ENCODE results near the gene RSPH10B2. TPM values are rescaled to one million over a fixed set of nuclear protein-coding genes. Genes with fewer than 3 reads are reported as not detected.
"Not testable (repeated sequence)": the region's sequence is repeated elsewhere in the genome, so short reads cannot be mapped to it uniquely, and the experiment has no call there.

RSPH10B2 gene
- polyA plus RNA-seq, 1 of the 3 experiments (the other 2 are of a cell fraction) = 0.10 TPM

DNA sequence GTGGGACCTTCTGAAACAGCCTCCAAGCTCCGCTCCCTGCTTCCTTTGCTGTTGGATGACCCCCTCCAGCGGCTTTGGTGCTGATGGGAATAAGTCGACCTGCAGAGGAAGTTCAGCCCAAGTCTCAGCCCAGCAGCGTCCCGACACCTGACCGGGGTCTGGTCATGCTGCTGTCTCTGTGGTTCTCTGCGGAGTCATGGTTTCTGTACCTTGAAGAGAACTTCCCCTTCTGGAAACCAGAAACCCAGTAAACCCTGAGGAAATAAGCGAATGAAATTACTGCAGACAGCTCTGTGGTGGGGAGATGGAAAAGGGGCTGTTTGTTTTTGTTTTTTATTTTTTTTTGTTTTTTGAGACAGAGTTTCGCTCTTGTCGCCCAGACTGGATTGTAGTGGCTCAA is 28.9 kb upstream of the RSPH10B2 start:
- Histone ChIP-seq H3K79me2 (ENCODE audit: insufficient read depth) (peaks cover 12% of the 10 kb centered on the region), H3K9me2 (no peaks in the 10 kb centered on the region), H3K4me2 (no peak overlapping the region), H2AFZ (ENCODE audit: low read depth) (no peak overlapping the region), H3K4me1 (ENCODE audit: control insufficient read depth in 1 of 2, insufficient read depth in 2 of 2, low read depth in 1 of 2, low read length in 1 of 2) (peaks cover 0 to 3% of the 10 kb centered on the region in 2 experiments; a peak in 1 of 4 replicates), H3K36me3 (replicated peaks in 1 of 2; ENCODE audit: control insufficient read depth in 1 of 2, insufficient read depth in 2 of 2, low read length in 1 of 2) (no peaks in the 10 kb centered on the region), H4K20me1 (ENCODE audit: insufficient read depth) (no peaks in the 10 kb centered on the region), H3K27me3 (ENCODE audit: insufficient read depth) (peaks cover 12% of the 10 kb centered on the region; the same call in 1 of the 2 replicates), H3K27ac (ENCODE audit: low read depth in 2 of 2, low read length in 1 of 2) (no peak overlapping the region), H3K9me3 (no peaks in the 10 kb centered on the region), H3K4me3 (ENCODE audit: low read depth in 2 of 2, low read length in 1 of 2) (no peak overlapping the region), H3K9ac (no peak overlapping the region), H3F3A (replicated peaks; ENCODE audit: insufficient read depth) (no peaks in the 10 kb centered on the region)
- ChIA-PET POLR2A (no interaction called here), CTCF (no interaction called here)
- DNase-seq = no peak
- TF ChIP-seq USF1 (IDR thresholded peaks at IDR 0.05; ENCODE audit: borderline replicate concordance, low read depth) (no peak), NRF1 (IDR thresholded peaks at IDR 0.05; ENCODE audit: low read depth, low read length) (no peak), ELF1 (IDR thresholded peaks at IDR 0.05) (no peak), MXI1 (IDR thresholded peaks at IDR 0.05; ENCODE audit: low read depth, low read length) (no peak), CHD2 (IDR thresholded peaks at IDR 0.05; ENCODE audit: low read length, partially characterized antibody) (no peak), TEAD4 (IDR thresholded peaks at IDR 0.05; ENCODE audit: borderline replicate concordance, insufficient read depth) (no peak), SMC3 (IDR thresholded peaks at IDR 0.05; ENCODE audit: low read depth, low read length) (no peak), GATA2 (CRISPR knock-in tag; IDR thresholded peaks at IDR 0.05) (no peak), NFIC (IDR thresholded peaks at IDR 0.05; ENCODE audit: borderline replicate concordance) (no peak), RCOR1 (IDR thresholded peaks at IDR 0.05; ENCODE audit: low read length) (no peak), JUND (IDR thresholded peaks at IDR 0.05) (no peak), GABPA (IDR thresholded peaks at IDR 0.05; ENCODE audit: low read depth) (no peak), RAD21 (IDR thresholded peaks at IDR 0.05; ENCODE audit: low read length) (no peak), MEF2A (IDR thresholded peaks at IDR 0.05; ENCODE audit: borderline replicate concordance, low read depth) (no peak), POLR2AphosphoS5 (IDR thresholded peaks at IDR 0.05; ENCODE audit: low read depth, low read length) (no peak), EZH2phosphoT487 (IDR thresholded peaks at IDR 0.05; ENCODE audit: borderline replicate concordance, low read depth) (no peak)
- 72% methylated on average over 10 of the region's 10 CpGs for WGBS (ENCODE audit: low lambda C conversion rate)

- CTCF ChIA-PET; H3K27ac ChIP-seq (ENCODE audit: low read depth in 2 of 2, low read length in 1 of 2); POLR2A ChIA-PET; H3K9me2 ChIP-seq; H3K4me2 ChIP-seq; H3F3A ChIP-seq (replicated peaks; ENCODE audit: insufficient read depth); H4K20me1 ChIP-seq (ENCODE audit: insufficient read depth); DNase-seq; H3K4me1 ChIP-seq (ENCODE audit: control insufficient read depth in 1 of 2, insufficient read depth in 2 of 2, low read depth in 1 of 2, low read length in 1 of 2); H2AFZ ChIP-seq (ENCODE audit: low read depth); H3K9me3 ChIP-seq; H3K4me3 ChIP-seq (ENCODE audit: low read depth in 2 of 2, low read length in 1 of 2); H3K36me3 ChIP-seq (replicated peaks in 1 of 2; ENCODE audit: control insufficient read depth in 1 of 2, insufficient read depth in 2 of 2, low read length in 1 of 2); H3K9ac ChIP-seq: not testable (repeated sequence)
- 84% methylated on average over 5 of the region's 5 CpGs for WGBS (ENCODE audit: low lambda C conversion rate)
- Histone ChIP-seq H3K79me2 (ENCODE audit: insufficient read depth) (peaks cover 26% of the 10 kb centered on the region), H3K27me3 (ENCODE audit: insufficient read depth) (peaks cover 12% of the 10 kb centered on the region; the same call in 1 of the 2 replicates)
Measured at GRCh38 chr7:6726341-6726740, 27.6 kb upstream of the RSPH10B2 start.

All from SK-N-SH (cell line).